Measurements from ENCODE around the gene CCT7.

Gene CCT7

GRCh38 chr2:73292316-73292905 is 58.3 kb downstream of the CCT7 start:
- TF ChIP-seq Cebpa-rat (IDR thresholded peaks at IDR 0.05) = no peak
- peaks cover 13% of the 10 kb centered on the region for H3K4me1 ChIP-seq
- H3K36me3 ChIP-seq = no peaks in the 10 kb centered on the region
- H4K20me1 ChIP-seq = peaks cover 8% of the 10 kb centered on the region
- no peak overlapping the region for H3K4me2 ChIP-seq
- H3K27ac ChIP-seq = no peak overlapping the region
- no peak overlapping the region for H3K4me3 ChIP-seq
- no peak overlapping the region for H3K9ac ChIP-seq
- peaks cover 26% of the 10 kb centered on the region for H3K9me3 ChIP-seq
- H3K27me3 ChIP-seq = peaks cover 32% of the 10 kb centered on the region

GRCh38 chr2:73292906-73293533 is 58.9 kb downstream of the CCT7 start:
- Histone ChIP-seq H3K9ac (no peak overlapping the region), H3K36me3 (no peaks in the 10 kb centered on the region), H3K27ac (no peak overlapping the region), H3K9me3 (peaks cover 26% of the 10 kb centered on the region), H3K27me3 (peaks cover 32% of the 10 kb centered on the region), H3K4me3 (no peak overlapping the region), H4K20me1 (peaks cover 8% of the 10 kb centered on the region), H3K4me2 (no peak overlapping the region), H3K4me1 (peaks cover 13% of the 10 kb centered on the region)
- TF ChIP-seq Cebpa-rat (IDR thresholded peaks at IDR 0.05) = no peak

GRCh38 chr2:73293534-73294171 is 59.5 kb downstream of the CCT7 start, which contains the start of gene EGR4:
Gene EGR4 (minus strand): TSS chr2:73293548. CDS start chr2:73293317, 231 bp downstream.
- peaks cover 13% of the 10 kb centered on the region for H3K4me1 ChIP-seq
- H3K9me3 ChIP-seq = peaks cover 26% of the 10 kb centered on the region
- no peak within 1 kb of the TSS for H3K27ac ChIP-seq
- H3K27me3 ChIP-seq = peaks cover 32% of the 10 kb centered on the region
- no peak within 1 kb of the TSS for H3K4me2 ChIP-seq
- no peaks in the 10 kb centered on the region for H3K36me3 ChIP-seq
- TF ChIP-seq Cebpa-rat (IDR thresholded peaks at IDR 0.05) = no peak
- peaks cover 8% of the 10 kb centered on the region for H4K20me1 ChIP-seq
- no peak within 1 kb of the TSS for H3K4me3 ChIP-seq
- no peak within 1 kb of the TSS for H3K9ac ChIP-seq

GRCh38 chr2:73294239-73294638 is 60.1 kb downstream of the CCT7 start:
- H3K36me3 ChIP-seq = no peaks in the 10 kb centered on the region
- H3K9me3 ChIP-seq = peaks cover 26% of the 10 kb centered on the region
- H3K4me2 ChIP-seq = no peak overlapping the region
- no peak overlapping the region for H3K9ac ChIP-seq
- H3K27me3 ChIP-seq = peaks cover 32% of the 10 kb centered on the region
- peaks cover 8% of the 10 kb centered on the region for H4K20me1 ChIP-seq
- H3K4me1 ChIP-seq = peaks cover 13% of the 10 kb centered on the region
- TF ChIP-seq Cebpa-rat (IDR thresholded peaks at IDR 0.05) = no peak
- no peak overlapping the region for H3K4me3 ChIP-seq
- H3K27ac ChIP-seq = no peak overlapping the region

- Histone ChIP-seq H3K27ac (no peak overlapping the region), H3K4me2 (no peak overlapping the region), H3K4me1 (peaks cover 9% of the 10 kb centered on the region), H3K27me3 (peaks cover 32% of the 10 kb centered on the region), H3K9me3 (peaks cover 26% of the 10 kb centered on the region), H3K4me3 (no peak overlapping the region), H4K20me1 (peaks cover 2% of the 10 kb centered on the region), H3K9ac (no peak overlapping the region), H3K36me3 (no peaks in the 10 kb centered on the region)
- no peak for TF ChIP-seq Cebpa-rat (IDR thresholded peaks at IDR 0.05)
Measured at GRCh38 chr2:73295751-73296400, 61.8 kb downstream of the CCT7 start.

GRCh38 chr2:73297151-73297559 is 63.0 kb downstream of the CCT7 start:
- TF ChIP-seq Cebpa-rat (IDR thresholded peaks at IDR 0.05) = no peak
- no peak overlapping the region for H3K9ac ChIP-seq
- no peak overlapping the region for H3K4me3 ChIP-seq
- H3K9me3 ChIP-seq = peaks cover 17% of the 10 kb centered on the region
- H3K27ac ChIP-seq = no peak overlapping the region
- no peak overlapping the region for H3K4me2 ChIP-seq
- H3K36me3 ChIP-seq = no peaks in the 10 kb centered on the region
- H3K4me1 ChIP-seq = no peaks in the 10 kb centered on the region
- peaks cover 23% of the 10 kb centered on the region for H3K27me3 ChIP-seq
- no peaks in the 10 kb centered on the region for H4K20me1 ChIP-seq

GRCh38 chr2:73297586-73297985 is 63.5 kb downstream of the CCT7 start:
- Histone ChIP-seq H3K27ac (no peak overlapping the region), H3K4me2 (no peak overlapping the region), H3K4me1 (no peaks in the 10 kb centered on the region), H3K9ac (no peak overlapping the region), H3K4me3 (no peak overlapping the region), H3K27me3 (peaks cover 19% of the 10 kb centered on the region), H3K36me3 (no peaks in the 10 kb centered on the region), H3K9me3 (peaks cover 13% of the 10 kb centered on the region), H4K20me1 (no peaks in the 10 kb centered on the region)
- TF ChIP-seq Cebpa-rat (IDR thresholded peaks at IDR 0.05) = no peak

- Histone ChIP-seq H3K27me3 (no peaks in the 10 kb centered on the region), H3K4me2 (no peak overlapping the region), H3K36me3 (no peaks in the 10 kb centered on the region), H3K9ac (no peak overlapping the region), H3K4me3 (no peak overlapping the region), H3K9me3 (no peaks in the 10 kb centered on the region), H3K27ac (no peak overlapping the region), H3K4me1 (no peaks in the 10 kb centered on the region), H4K20me1 (no peaks in the 10 kb centered on the region)
- no peak for TF ChIP-seq Cebpa-rat (IDR thresholded peaks at IDR 0.05)
Measured at GRCh38 chr2:73300926-73301325, 66.8 kb downstream of the CCT7 start.

- Histone ChIP-seq H3K9ac (no peak overlapping the region), H3K36me3 (no peaks in the 10 kb centered on the region), H3K4me3 (no peak overlapping the region), H3K4me2 (no peak overlapping the region), H3K9me3 (no peaks in the 10 kb centered on the region), H3K27ac (no peak overlapping the region), H3K4me1 (no peaks in the 10 kb centered on the region), H3K27me3 (no peaks in the 10 kb centered on the region), H4K20me1 (no peaks in the 10 kb centered on the region)
- TF ChIP-seq Cebpa-rat (IDR thresholded peaks at IDR 0.05) = no peak
Measured at GRCh38 chr2:73301636-73302035, 67.5 kb downstream of the CCT7 start.
